Measurements from ENCODE around the gene GPR37.

Gene GPR37

GRCh38 chr7:124765401-124766352 is at the start of gene GPR37:
Gene GPR37, minus strand, starts transcription at chr7:124765792. Its CDS starts 816 bp downstream, at chr7:124764976.
- peak in 56 of 58 donors; percentile 31 to 95 (median 82) for DNase-seq

- no peak for DNase-seq
Measured at GRCh38 chr7:124813994-124814798, 48.6 kb upstream of the GPR37 start.

GRCh38 chr7:124812764-124813163 is 47.2 kb upstream of the GPR37 start:
- DNase-seq: no peak

GRCh38 chr7:124811341-124811740 is 45.7 kb upstream of the GPR37 start:
- no peak for DNase-seq

GRCh38 chr7:124810605-124811004 is 45.0 kb upstream of the GPR37 start:
- no peak for DNase-seq

GRCh38 chr7:124808206-124808605 is 42.6 kb upstream of the GPR37 start:
- no peak for DNase-seq

GRCh38 chr7:124801330-124801895 is 35.8 kb upstream of the GPR37 start:
- DNase-seq: no peak

GRCh38 chr7:124800386-124800785 is 34.8 kb upstream of the GPR37 start:
- DNase-seq: no peak

GRCh38 chr7:124799448-124799847 is 33.9 kb upstream of the GPR37 start:
- DNase-seq: no peak

GRCh38 chr7:124796771-124797170 is 31.2 kb upstream of the GPR37 start:
- no peak for DNase-seq

- no peak for DNase-seq
Measured at GRCh38 chr7:124792696-124793095, 27.1 kb upstream of the GPR37 start.

- no peak for DNase-seq
Measured at GRCh38 chr7:124792002-124792401, 26.4 kb upstream of the GPR37 start.

GRCh38 chr7:124791426-124791825 is 25.8 kb upstream of the GPR37 start:
- DNase-seq: no peak

- no peak for DNase-seq
Measured at GRCh38 chr7:124790645-124791044, 25.1 kb upstream of the GPR37 start.

- DNase-seq: no peak
Measured at GRCh38 chr7:124785994-124786393, 20.4 kb upstream of the GPR37 start.

- peak in 49 of 58 donors; percentile 3 to 73 (median 43) for DNase-seq
Measured at GRCh38 chr7:124784879-124785818, 19.6 kb upstream of the GPR37 start.

GRCh38 chr7:124783271-124783670 is 17.7 kb upstream of the GPR37 start:
- DNase-seq: no peak

GRCh38 chr7:124781907-124782734 is 16.5 kb upstream of the GPR37 start:
- no peak for DNase-seq

- no peak for DNase-seq
Measured at GRCh38 chr7:124781418-124781817, 15.8 kb upstream of the GPR37 start.

GRCh38 chr7:124780608-124781007 is 15.0 kb upstream of the GPR37 start:
- no peak for DNase-seq
